ENCODE data around the gene PCBP3. TPM values are rescaled to one million over a fixed set of nuclear protein-coding genes. Genes with fewer than 3 reads are reported as not detected.
"Not testable (repeated sequence)": the region's sequence is repeated elsewhere in the genome, so short reads cannot be mapped to it uniquely, and the experiment has no call there.

Gene PCBP3
- polyA plus RNA-seq, 5 donors, result 1.9 to 2.8 (median 2.2) TPM

DNA sequence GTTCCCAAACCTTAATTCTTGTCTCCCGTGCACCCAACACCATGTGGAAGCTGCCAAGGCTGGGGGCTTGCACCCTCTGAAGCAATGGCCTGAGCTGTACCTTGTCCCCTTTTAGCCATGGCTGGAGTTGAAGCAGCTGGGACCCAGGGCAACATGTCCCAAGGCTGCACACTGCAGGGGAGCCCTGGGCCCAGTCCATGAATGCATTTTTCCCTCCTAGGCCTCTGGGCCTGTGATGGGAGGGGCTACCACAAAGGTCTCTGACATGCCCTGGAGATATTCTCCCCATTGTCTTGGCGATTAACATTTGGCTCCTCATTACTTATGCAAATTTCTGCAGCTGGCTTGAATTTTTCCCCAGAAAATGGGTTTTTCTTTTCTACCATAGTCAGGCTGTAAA lies 317.9 kb downstream of the PCBP3 start:
- DNase-seq, result not testable (repeated sequence)

DNA sequence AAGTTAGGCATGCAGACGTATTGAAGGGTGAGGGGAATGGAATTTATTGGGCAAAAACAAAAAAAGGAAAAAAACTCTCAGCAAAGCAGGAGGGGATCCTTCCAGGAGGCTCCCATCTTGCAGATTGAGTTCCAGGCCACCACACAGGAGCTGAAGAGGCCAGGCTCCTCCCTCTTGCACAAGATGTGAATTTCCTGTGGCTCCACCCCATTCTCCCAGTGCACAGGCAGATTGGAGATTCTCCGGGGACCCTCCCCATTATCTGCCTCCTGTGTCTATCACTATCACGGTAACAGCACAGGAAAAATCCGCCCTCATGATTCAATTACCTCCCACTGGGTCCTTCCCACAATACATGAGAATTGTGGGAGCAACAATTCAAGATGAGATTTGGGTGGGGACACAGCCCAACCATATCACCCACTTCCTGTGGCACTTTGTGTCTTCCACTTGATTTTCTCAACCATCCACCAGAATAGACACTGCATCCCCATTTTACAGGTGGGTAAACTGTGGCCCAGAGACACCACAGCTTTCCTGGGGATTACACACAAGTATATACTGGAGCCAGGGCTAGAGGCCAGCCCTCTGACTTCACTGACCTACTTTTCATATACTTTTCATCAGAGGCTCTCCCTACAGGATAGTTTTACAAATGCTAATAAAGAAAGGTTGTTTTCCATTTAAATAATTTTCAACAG lies 319.2 kb downstream of the PCBP3 start:
- DNase-seq, result no peak

DNA sequence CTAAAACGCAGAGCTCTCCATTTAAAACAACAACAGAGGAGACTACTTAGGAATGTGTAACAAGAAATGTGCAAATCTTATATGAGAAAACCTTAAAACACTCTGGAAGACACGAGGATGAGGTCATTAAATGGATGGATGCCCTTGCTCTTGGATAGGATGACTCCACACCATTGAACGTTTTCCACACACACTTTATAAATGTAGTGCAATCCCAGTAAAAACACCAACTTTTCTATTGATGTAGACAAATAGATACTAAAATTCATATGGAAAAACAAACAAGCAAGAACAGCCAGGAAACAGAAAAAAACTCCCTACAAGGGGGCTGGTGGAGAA lies 319.7 kb downstream of the PCBP3 start:
- no peak for DNase-seq

DNA sequence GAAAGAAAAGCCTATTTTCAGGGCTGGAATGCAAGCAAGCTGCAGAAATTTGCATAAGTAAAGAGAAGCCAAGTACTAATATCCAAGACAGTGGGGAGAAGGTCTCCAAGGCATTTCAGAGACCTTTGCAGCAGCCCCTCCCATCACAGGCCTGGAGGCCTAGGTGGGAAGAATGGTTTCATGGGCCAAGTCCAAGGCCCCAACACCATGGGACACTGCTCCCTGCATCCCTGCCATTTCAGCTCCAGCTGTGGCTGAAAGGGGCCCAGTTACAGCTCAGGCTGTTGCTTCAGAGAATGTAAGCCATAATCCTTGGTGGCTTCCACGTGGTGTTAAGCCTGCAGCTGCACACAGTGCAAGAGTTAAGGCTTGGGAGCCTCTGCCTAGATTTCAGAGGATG lies 321.1 kb downstream of the PCBP3 start:
- no peak for DNase-seq

DNA sequence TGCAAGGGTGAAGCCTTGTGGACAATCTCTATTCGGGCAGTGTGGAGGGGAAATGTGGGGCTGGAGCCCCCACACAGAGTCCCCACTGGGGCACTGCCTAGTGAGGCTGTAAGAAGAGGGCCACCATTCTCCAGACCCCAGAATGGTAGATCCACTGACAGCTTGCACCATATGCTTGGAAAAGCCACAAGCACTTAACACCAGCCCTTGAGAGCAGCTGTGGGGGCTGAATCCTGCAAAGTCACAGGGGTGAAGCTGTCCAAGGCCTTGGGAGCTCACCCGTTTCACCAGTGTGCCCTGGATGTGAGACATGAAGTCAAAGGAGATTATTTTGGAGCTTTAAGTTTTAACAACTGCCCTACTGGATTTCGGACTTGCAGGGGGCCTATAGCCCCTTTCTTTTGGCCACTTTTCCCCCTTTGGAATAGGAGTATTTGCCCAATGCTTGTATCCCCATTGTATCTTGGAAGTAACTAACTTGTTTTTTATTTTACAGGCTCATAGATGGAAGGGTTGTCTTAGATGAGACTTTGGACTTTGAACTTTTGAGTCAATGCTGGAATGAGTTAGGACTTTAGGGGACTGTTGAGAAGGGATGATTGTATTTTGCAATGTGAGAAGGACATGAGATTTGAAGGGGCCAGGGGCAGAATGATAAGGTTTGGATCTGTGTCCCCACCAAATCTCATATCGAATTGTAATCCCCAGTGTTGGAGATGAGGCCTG lies 321.7 kb downstream of the PCBP3 start:
- no peak for DNase-seq

DNA sequence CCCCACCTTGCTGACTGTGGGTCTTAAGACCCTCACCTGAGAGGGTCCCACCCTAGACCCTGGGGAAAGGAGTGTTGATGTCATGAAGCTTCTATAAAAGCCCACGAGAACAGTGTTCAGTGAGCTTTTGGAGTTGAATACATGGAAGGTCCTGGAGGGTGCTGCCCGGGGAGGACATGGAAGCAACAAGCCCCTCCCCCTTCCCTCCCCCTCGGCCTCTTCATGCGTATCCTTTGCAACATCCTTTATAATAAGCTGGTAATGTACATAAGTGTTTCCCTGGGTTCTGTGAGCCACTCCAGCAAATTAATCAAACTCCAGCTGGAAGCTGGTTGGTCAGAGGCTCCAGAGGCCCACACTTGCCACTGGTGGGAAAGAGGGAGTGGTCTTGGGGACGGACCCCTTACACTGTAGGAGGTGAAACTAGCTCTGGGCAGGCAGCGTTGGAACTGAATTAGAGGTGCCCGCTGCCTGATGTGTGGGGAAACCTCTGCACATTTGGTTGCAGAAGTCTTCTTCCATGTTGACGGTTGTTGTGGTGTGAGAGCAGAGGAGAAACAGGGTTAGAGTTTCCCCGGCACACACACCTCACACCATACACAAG lies 323.4 kb downstream of the PCBP3 start:
- DNase-seq, result no peak

DNA sequence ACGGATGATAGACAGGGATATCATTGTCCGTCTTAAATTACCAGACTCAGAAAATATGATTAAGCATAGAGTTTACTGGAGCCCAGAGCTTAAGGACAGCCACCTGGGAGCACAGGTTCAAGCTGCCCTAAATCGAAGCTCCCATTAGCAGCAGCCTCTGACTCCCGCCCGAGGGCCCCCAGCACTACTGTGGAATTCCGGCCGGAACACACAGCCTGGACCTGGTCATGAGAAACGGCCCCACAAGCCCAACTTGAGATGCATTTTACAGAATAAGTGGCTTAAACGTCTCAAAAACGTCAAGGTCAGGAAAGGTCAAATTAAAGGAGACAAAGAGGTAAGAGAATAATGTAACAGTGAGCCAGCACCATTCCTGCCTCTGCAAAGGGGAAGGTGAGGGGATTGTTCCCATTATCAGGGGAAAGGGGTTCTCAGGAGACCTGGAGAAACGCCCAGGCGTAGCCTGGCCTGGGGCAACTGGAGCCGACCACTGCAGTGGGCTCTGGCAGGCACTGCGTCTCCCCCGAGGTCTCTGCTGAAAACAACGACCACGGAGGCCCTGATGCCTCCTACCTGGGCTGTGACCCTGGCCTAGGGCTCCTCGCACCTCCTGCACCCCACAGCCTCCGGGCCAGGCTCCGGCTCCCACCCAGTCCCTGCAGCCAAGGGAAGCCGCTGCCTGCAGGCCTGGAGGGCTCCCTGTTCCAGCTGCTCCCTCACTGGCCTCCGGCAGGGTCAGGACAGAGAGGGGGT lies 326.6 kb downstream of the PCBP3 start:
- DNase-seq, result no peak

DNA sequence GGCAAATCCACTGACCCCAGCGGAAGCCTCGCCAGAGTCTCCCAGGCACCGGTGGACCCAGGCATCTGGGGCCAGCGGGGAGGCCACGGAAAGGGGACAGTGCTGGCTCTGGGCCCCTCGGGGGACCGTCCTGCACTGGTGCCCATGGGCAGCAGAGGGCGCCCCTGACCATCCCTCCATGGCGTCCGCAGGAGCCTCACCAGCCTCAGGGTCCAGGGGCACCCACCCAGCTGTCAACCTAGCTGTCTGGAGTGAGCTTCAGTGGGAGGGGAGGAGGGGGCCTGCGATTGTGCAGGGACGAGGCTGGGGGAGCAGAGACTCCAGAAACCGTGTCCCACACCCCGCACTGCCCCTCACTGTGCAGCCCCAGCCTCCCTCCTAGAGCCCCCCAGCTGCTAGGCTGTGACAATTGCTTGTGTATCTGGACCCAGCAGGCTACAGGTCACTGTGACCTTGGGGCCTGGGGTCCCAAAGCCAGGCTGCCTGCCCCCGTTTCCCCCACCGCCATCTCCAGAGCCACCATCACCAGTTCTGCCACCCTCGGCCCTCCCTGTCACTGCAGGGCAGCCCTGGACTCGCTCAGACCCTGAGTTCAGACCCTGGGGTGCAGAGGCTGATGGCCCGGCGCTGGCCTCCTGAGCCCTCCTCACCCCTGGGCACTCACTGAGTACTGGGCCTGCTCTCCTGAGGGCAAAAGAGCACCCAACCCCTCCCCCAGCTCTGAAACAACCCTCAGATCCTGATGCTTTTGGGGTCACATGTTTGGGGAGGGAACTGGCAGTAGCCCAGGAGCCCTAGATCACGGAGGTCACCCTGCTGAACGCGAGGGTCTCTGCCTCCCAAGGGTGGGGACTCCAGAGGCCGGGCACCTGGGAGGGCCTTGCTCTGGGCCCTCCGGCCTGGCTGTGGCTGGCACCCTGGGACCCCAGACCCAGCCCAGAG lies 327.4 kb downstream of the PCBP3 start:
- DNase-seq, result peak; percentile 51 to 55

DNA sequence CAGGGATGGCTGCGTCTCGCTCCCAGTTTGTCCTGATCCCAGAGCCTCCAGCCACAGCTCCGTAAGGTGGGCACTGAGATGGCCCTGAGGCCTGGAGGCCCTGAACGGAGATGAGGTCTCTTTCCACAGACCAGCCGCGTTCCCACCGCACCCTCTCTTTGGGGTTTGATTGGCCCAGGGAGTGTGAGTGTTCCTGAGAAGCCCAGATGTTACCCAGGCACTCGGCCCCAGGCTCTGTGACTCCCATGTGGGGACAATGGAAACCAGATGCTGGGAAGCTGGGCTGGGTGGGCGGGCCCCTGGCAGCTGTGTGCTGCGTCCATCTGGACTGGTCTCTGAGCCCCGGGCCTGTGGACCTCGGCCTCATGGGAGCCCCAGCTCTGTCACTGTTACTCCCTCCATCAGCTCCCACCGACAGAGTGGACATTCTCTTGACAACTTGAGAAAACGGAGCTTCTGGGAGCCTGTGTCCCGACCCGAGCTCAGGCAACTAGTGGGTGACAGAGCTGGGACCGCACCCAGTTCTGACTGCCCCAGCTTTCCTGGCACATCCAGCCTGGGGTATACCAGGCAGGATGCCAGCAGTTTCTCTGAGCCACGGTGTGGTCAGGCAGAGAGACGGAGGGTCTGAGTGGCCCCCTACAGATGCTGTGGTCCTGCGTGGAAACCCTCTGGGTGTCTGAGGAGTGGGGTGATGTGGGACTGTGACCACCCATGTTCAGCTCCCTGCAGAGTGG lies 328.3 kb downstream of the PCBP3 start:
- peak; percentile 84 to 90 for DNase-seq

DNA sequence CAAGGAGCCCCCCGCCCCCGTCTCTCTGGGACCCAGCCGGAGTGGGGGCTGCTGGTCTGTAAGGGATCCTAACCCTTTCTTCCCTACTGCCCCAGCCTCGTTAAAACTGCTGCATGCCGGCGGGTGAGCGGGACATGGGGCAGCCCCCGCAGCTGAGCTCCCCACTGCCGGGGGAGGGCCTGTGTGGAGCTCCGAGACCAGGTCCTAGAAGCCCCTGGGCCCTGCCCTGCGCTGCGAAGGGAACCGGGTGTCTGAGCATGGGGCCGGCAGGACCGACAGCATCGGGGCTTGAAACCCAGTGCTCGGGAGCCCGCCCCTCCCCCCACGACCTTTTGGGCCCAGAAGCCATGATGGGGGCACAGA lies 328.8 kb downstream of the PCBP3 start:
- DNase-seq, result peak in 1 of 2 donors; percentile 32

DNA sequence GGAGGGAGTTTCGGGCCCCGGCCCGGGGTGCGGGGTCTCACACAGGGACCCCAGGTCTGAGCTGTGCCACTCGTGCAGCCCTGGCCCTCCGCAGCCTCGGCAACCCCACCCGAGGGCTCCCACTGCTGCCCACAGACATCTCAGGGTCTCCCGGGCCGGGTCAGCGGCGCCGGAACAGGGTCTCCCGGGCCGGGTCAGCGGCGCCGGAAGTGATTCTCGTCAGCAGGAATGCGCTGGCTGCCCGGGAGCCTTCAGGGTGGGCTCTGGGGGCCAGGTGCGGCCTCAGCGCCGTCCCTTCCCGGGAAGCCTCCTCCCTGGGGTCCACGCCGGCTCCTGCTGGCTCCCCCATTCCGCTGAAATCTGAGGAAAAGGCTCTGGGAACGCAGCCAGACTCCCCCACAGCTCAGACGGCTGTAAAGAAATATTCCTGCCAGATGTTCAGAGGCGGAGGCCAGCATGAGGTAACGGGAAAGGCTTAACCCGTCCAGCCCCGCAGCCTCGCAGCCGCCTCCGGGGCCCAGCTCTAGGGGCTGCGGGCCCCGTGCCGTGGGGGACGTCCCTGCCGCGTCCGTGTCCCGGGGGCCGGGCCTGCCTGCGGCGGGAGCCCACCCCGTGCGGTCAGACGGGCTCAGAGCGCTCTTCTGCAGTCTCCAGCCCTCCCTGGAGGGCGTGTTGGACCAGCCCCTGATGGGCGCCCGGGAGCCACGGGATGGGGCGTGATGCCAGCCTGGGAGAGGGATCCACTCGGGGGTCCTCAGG lies 329.4 kb downstream of the PCBP3 start:
- DNase-seq, result peak; percentile 93 to 95

DNA sequence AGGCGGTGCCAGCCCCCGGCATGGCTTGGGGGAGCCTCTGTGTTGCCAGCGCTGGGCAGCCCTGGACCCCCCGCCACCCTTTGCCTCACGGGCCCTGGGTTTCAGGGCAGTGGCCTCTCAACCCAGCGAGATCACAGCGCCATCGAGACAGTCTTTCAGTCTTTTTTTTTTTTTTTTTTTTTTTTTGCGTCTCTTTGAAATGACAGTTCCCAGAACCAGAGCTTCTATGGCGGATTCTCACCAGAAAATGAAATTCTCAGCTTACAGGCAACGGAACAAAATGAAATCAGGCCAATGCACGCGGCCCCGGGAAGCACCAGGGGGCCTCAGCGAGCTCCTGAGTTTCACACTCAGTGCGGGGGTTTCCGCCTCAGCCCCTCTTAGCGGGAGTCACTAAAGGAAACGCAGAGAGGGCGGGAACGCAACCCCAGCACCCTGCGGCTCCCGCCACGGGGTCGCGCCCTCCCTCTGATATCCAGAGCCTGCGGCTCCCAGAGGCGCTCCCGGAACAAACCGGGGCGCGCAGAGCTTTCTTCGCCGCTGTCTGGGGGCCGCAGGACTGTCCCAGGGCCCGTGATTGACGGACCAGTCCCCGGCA lies 330.0 kb downstream of the PCBP3 start:
- peak; percentile 84 to 86 for DNase-seq

DNA sequence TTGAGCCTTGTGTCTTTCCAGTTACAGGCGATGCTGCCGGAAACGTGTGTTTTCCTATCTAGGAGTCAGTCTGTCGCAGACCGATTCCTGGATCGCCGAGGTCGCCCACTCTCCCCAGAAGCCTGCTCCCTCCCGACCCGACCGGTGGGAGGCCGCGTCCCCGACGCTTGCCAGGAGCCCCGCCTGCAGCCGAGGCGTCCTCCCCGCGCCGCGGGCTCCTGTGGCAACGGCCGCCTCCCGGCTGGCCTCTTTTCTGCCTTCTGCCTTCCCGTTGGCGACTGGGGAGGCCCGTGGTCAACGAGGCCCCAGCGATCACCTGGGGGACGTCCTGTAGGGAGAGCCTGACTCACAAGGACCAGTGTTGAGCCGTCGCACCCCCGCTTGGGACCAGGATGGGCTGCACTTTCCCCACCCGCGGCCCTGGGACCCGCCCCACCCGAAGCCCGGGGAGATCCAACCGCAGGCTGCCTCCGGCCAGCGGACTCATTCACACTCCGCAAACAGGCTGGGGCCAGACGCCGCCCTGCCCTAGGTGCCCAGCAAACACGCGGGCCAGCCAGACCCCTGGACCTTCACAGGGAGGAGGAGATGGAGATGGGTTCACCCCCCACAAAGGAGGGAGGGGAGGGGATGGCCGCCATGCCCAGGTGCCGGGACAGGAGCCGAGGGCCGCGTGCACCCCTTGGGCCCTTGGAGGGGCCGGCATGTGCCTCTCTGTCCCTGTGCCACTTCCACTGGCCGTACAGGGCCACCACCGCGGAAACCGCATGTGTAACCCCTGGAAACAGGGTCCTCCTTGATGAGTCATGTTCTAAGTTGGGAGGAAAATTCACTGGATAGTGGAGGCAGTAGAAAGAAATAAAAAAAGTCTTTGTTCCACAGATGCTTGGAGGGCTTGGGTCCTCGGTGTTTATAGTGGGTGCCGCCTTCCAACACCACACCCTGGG lies 330.8 kb downstream of the PCBP3 start:
- DNase-seq, result peak in 1 of 2 donors; percentile 25

DNA sequence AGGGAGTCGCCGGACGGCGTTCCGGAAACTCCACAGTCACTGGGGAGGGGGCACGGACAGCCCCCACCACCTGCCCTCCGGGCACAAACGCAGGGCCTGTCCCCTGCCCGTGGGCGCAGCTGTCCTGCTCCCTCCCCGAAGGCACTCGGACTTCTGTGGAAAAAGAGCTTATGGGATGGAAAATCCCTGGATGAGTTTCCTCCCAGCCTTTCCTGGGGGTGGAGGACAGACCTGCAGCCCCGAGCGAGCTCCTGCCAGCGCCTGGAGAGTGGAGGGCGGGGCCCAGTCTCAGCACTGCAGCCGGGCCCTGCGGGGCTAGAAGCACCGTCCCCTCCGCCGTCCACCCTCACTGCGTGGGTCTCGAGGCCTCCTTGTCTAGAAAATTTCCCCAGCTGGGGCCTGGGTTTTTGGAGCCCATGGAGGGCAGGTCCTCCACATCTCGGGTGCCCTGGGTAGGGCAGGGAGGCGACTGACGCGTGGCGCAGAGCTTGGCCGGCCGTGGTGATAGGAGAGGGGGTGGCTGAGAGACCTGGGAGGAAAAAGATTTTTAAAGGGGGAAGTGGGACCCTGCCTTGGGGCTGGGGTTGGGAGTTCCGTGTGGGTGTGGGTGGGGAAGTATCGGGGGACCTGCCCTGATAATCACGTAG lies 331.6 kb downstream of the PCBP3 start:
- no peak for DNase-seq

DNA sequence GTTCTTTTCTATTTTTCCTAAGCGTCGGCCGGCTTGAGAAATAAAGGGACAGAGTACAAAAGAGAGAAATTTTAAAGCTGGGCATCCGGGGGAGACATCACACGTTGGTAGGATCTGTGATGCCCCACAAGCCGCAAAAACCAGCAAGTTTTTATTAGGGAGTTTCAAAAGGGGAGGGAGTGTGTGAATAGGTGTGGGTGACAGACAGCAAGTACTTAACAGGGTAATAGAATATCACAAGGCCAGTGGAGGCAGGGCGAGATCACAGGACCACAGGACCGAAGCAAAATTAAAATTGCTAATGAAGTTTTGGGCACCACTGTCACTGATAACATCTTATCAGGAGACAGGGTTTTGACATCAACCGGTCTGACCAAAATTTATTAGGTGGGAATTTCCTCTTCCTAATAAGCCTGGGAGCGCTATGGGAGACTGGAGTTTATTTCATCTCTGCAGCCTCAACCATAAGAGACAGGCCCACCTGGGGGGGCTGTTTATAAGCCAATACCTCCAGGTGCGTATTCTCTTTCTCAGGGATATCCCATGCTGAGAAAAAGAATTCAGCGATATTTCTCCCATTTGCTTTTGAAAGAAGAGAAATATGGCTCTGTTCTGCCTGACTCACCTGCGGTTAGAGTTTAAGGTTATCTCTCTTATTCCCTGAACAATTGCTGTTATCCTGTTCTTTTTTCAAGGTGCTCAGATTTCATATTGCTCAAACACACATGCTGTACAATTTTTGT lies 332.3 kb downstream of the PCBP3 start:
- DNase-seq, result not testable (repeated sequence)

DNA sequence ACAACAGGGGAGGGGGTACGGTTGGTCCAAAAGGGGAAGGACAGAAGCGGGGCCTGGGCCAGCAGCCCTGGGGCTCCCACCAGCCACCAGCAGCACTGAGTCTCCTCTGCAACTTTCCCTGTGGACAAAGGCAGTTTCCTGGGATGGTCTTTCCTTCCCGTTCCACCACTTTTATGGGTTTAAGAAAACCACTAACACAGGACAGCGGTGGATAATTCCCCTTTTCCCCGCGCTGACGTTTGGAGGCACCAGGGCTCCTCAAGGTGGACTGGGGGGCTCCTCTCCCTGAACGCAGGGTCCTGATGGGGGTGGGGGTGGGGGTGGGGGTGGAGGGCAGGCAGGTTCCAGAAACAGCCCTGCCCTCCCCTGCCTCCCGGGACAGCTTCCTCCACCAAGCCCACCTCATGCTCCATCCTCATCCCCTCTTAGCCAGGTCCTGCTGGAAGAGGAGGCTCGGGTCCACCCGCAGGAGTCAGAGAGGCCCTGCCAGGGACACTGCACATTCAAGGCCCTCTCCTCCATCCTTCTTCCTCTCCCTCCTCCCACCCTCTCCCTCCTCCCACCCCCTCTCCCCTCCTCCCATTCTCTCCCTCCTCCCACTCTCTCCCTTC lies 333.3 kb downstream of the PCBP3 start:
- no peak for DNase-seq
